ENCODE results near the gene IQGAP2. TPM values are rescaled to one million over a fixed set of nuclear protein-coding genes. Genes with fewer than 3 reads are reported as not detected.

The IQGAP2 gene, protein sequence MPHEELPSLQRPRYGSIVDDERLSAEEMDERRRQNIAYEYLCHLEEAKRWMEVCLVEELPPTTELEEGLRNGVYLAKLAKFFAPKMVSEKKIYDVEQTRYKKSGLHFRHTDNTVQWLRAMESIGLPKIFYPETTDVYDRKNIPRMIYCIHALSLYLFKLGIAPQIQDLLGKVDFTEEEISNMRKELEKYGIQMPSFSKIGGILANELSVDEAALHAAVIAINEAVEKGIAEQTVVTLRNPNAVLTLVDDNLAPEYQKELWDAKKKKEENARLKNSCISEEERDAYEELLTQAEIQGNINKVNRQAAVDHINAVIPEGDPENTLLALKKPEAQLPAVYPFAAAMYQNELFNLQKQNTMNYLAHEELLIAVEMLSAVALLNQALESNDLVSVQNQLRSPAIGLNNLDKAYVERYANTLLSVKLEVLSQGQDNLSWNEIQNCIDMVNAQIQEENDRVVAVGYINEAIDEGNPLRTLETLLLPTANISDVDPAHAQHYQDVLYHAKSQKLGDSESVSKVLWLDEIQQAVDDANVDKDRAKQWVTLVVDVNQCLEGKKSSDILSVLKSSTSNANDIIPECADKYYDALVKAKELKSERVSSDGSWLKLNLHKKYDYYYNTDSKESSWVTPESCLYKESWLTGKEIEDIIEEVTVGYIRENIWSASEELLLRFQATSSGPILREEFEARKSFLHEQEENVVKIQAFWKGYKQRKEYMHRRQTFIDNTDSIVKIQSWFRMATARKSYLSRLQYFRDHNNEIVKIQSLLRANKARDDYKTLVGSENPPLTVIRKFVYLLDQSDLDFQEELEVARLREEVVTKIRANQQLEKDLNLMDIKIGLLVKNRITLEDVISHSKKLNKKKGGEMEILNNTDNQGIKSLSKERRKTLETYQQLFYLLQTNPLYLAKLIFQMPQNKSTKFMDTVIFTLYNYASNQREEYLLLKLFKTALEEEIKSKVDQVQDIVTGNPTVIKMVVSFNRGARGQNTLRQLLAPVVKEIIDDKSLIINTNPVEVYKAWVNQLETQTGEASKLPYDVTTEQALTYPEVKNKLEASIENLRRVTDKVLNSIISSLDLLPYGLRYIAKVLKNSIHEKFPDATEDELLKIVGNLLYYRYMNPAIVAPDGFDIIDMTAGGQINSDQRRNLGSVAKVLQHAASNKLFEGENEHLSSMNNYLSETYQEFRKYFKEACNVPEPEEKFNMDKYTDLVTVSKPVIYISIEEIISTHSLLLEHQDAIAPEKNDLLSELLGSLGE (N-terminal part only)
- 1.0 to 1.8 TPM (median 1.3 TPM) in 5 replicates for total RNA-seq (2022; extraction: Qiagen RNA extraction; ENCODE audit: low read depth)

DNA sequence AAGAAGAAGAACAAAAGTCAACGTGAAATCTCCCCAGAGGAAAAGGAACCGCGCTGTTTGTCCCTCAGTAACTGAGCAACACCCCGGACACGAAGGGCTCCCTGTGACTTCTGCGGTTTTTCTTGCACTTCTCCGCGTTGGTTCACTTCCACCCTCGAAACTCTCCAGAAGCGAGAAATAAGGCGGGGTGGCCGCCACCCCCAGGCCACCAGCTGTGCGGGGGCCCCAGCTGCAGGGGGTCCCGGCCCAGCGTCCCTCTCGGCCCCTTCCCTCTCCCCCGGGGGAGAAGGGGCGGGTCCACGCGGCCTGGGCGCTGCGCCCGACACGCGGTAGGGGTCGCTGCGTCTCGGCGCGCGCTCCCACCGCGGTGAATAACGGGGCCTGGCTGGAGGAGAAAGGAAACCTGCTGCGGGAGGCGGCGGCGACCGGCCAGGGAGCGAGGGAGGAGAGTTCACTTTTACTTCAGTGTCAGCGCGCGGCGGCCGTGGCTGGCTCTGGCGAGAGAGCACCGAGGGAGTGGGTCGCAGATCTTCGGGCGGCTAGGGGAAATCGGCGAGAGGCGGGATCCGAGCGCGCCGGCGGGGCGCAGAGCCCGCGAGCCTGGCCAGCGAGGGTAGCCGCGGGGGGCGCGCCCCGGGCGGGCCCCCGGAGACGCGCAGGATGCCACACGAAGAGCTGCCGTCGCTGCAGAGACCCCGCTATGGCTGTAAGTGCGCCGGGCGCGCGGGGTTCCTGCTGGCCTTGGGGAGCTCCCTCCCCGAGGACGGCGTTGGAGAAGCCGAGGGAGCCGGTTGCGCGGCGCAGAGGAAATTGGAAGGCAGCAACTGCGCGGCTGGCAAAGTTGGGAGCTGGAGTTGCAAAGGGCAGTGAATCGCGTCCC lies at the start of gene IQGAP2:
TSS of gene IQGAP2 (plus strand) at position 400 of the 880 bp plus-strand sequence. CDS start at position 661, 261 bp downstream.

DNA sequence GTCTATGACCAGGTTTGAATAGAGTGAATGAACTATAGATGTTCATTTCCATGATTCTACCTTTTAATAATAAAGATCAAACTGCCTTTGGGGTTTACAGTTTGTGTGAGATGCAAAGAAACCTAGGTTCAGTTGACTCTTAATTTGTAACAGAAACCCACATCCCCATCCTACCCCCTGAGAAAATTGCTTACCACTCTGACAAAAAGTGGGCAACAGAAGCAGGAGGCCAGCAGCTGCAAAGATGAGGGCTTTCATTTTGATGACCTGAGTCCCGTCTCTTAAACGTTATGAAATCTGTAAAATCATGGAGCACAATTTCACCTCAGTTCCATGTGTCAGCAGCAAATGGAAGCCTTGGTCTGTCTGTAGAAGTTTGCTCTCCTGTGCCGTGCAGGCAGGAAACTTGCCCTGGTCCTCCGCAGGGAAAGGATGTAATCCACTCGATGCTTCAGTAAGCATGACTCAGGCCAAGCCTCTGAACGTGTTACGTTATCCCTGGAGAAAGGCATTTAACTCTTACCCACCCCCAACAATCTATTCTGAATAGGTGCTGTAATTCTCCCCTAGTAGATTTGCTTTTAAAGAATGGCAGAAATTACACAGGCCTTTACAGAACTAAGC lies 220.0 kb downstream of the IQGAP2 start, which contains the start of gene F2RL2:
TSS of gene F2RL2 (minus strand) at position 431 of the 624 bp plus-strand sequence. CDS start at position 258, 173 bp downstream.

DNA sequence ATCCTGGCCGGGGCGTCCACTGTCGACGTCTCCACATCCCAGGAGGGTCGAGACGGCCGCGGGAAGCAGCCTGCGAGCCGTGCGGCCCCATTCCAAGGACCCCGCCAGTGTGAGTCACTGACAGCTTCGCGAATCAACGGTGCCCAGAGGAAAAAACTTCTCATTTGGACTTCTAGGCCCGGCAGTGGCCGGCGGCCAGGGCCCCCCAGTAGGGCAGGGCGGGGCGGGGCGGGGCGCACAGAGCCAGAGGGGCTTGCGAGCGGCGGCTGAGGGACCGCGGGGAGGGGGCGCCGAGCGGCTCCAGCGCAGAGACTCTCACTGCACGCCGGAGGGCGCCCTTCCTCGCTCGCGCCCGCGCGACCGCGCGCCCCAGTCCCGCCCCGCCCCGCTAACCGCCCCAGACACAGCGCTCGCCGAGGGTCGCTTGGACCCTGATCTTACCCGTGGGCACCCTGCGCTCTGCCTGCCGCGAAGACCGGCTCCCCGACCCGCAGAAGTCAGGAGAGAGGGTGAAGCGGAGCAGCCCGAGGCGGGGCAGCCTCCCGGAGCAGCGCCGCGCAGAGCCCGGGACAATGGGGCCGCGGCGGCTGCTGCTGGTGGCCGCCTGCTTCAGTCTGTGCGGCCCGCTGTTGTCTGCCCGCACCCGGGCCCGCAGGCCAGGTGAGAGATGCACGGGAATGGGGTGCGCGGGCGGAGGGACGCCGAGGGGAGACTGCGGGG lies 312.8 kb downstream of the IQGAP2 start, which contains the start of gene F2R:
TSS of gene F2R (plus strand) at position 391 of the 720 bp plus-strand sequence. CDS start at position 573, 182 bp downstream.

Other genes with a start within 250 kb of the IQGAP2 start
- 3.3 to 6.3 TPM (median 5.3 TPM) in 5 replicates for gene F2RL2, start 220.1 kb downstream of the IQGAP2 start, total RNA-seq (2022; extraction: Qiagen RNA extraction; ENCODE audit: low read depth)

All from A549 treated with RU486 at 1 μM for 4 hours (cell line).